ENCODE measurements around the gene CLDN8. TPM values are rescaled to one million over a fixed set of nuclear protein-coding genes. Genes with fewer than 3 reads are reported as not detected.

CLDN8 gene
- not detected in 2 replicates for total RNA-seq

DNA sequence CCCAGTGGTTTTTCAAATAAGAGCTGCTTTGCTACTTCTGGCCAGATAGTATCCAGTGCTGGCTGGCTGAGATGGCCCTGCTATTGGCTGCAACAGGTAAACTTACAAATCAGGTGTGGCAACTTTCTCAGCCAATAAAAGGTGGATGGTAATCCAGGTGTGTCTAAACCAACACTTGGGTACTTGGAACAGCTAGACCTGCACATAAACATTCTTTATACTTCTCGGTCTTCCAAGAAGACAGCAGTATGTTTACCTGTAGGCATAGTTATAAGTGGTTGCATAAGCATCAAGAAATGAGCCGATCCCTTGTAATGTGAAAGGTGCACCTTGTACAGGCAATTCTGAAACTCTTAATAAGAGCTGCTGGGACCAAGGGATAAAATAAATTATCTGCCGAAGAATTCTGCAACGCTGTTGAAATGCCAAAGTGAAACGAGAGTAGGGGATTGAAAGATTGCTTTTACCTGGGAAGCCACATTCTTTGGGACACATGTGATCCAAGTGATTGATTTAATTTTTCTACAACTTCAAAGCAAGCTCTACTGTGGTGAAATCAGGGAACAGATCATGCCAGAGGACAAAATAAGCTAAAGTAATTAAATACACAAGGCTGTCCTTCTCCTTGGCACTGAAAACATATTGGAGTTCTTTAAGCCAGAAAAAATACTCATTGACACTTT, at the start of gene CLDN8:
TSS of gene CLDN8 (minus strand) at position 57 of the 683 bp plus-strand sequence. CDS start 172 bp downstream, outside the sequence.

DNA sequence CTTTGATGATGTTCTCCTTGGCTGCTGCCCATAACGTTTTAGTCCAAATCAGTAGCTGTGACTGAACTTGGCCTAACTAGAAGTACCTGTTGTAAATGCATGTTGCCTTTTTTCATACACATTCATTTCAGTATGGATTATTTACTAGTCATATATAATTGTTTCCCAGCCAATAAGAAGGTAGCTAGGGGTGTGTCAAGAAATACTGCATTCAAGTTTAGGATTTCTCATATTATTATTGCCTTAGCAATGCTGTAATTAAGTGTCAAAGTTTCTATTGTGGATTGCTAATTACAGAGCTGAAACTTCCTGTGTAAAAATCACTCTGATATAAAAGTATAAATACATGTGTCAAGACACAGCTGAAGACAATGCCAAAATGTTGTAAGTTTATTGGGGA, 49.2 kb downstream of the CLDN8 start, which contains the start of gene CLDN17:
TSS of gene CLDN17 (minus strand) at position 101 of the 400 bp plus-strand sequence. CDS start 188 bp downstream, outside the sequence.

Other genes with a start within 250 kb of the CLDN8 start
- not detected in 2 replicates for gene CLDN17, start 49.3 kb downstream of the CLDN8 start, total RNA-seq
- gene KRTAP24-1, start 66.9 kb upstream of the CLDN8 start, total RNA-seq, result not detected in 2 replicates
- gene KRTAP25-1, start 73.4 kb upstream of the CLDN8 start, total RNA-seq, result not detected in 2 replicates
- not detected in 2 replicates for gene KRTAP26-1, start 104.2 kb upstream of the CLDN8 start, total RNA-seq
- not detected in 2 replicates for gene KRTAP27-1, start 121.6 kb upstream of the CLDN8 start, total RNA-seq
- gene KRTAP23-1, start 132.5 kb upstream of the CLDN8 start, total RNA-seq, result not detected in 2 replicates
- gene KRTAP13-2, start 156.2 kb upstream of the CLDN8 start, total RNA-seq, result not detected in 2 replicates
- not detected in 2 replicates for gene KRTAP13-1, start 179.9 kb upstream of the CLDN8 start, total RNA-seq
- gene KRTAP13-3, start 209.8 kb upstream of the CLDN8 start, total RNA-seq, result not detected in 2 replicates
- gene KRTAP13-4, start 214.1 kb upstream of the CLDN8 start, total RNA-seq, result not detected in 2 replicates
- not detected in 2 replicates for gene KRTAP15-1, start 224.2 kb upstream of the CLDN8 start, total RNA-seq